ENCODE results near the gene RAD51B. TPM values are rescaled to one million over a fixed set of nuclear protein-coding genes. Genes with fewer than 3 reads are reported as not detected.

RAD51B gene
- total RNA-seq, 1 experiment from 2014 or later = 14.2 TPM

- ChIA-PET POLR2A (no interaction called here), CTCF (no interaction called here)
- H3K4me3 Mint-ChIP-seq = no peak overlapping the region
- H3K27ac Mint-ChIP-seq = no peak overlapping the region
- H3K9me3 Mint-ChIP-seq = peaks cover 6% of the 10 kb centered on the region
- H3K27me3 Mint-ChIP-seq (ENCODE audit: low read depth) = peaks cover 9% of the 10 kb centered on the region
- H3K4me1 Mint-ChIP-seq = peaks cover 23% of the 10 kb centered on the region
- DNase-seq (ENCODE audit: low spot score) = no peak
- no peaks in the 10 kb centered on the region for H3K36me3 Mint-ChIP-seq
- no peak for ATAC-seq
- TF ChIP-seq E2F5 (CRISPR knock-in tag; IDR thresholded peaks at IDR 0.05) (no peak), MAX (CRISPR knock-in tag; IDR thresholded peaks at IDR 0.05) (no peak)
Measured at GRCh38 chr14:68694516-68695235, 875.1 kb downstream of the RAD51B start.

- no peak for DNase-seq (ENCODE audit: low spot score)
- POLR2A ChIA-PET = no interaction called here
Measured at GRCh38 chr14:68695326-68695768, 875.8 kb downstream of the RAD51B start.

GRCh38 chr14:68695856-68696255, 876.3 kb downstream of the RAD51B start:
- Mint-ChIP-seq H3K27ac (no peak overlapping the region), H3K36me3 (peaks cover 5% of the 10 kb centered on the region; the same call in 1 of the 2 replicates), H3K9me3 (peaks cover 12% of the 10 kb centered on the region), H3K27me3 (ENCODE audit: low read depth) (peaks cover 9% of the 10 kb centered on the region), H3K4me3 (no peak overlapping the region), H3K4me1 (peaks cover 14% of the 10 kb centered on the region)
- ChIA-PET CTCF (no interaction called here), POLR2A (no interaction called here)
- ATAC-seq = no peak
- DNase-seq (ENCODE audit: low spot score) = no peak
- TF ChIP-seq CBFB (CRISPR knock-in tag; IDR thresholded peaks at IDR 0.05; ENCODE audit: low read depth) (no peak), ZBTB21 (CRISPR knock-in tag; IDR thresholded peaks at IDR 0.05; ENCODE audit: borderline replicate concordance) (no peak), SMAD3 (CRISPR knock-in tag; IDR thresholded peaks at IDR 0.05; ENCODE audit: borderline replicate concordance) (no peak), OVOL2 (CRISPR knock-in tag; IDR thresholded peaks at IDR 0.05; ENCODE audit: borderline replicate concordance) (no peak), GTF2I (CRISPR knock-in tag; conservative IDR thresholded peaks at IDR 0.05) (no peak), SP1 (CRISPR knock-in tag; conservative IDR thresholded peaks at IDR 0.05) (no peak), FOXP1 (CRISPR knock-in tag; IDR thresholded peaks at IDR 0.05; ENCODE audit: borderline replicate concordance) (no peak), ZNF219 (CRISPR knock-in tag; IDR thresholded peaks at IDR 0.05; ENCODE audit: borderline replicate concordance) (no peak), ZBTB43 (CRISPR knock-in tag; IDR thresholded peaks at IDR 0.05) (no peak), EMX1 (CRISPR knock-in tag; IDR thresholded peaks at IDR 0.05) (no peak), ZSCAN18 (CRISPR knock-in tag; IDR thresholded peaks at IDR 0.05) (no peak), ARID4B (CRISPR knock-in tag; IDR thresholded peaks at IDR 0.05; ENCODE audit: borderline replicate concordance) (no peak)

More at GRCh38 chr14:68695326-68695768, 875.8 kb downstream of the RAD51B start:
- peaks cover 18% of the 10 kb centered on the region for H3K4me1 Mint-ChIP-seq
- no peak overlapping the region for H3K4me3 Mint-ChIP-seq
- H3K27me3 Mint-ChIP-seq (ENCODE audit: low read depth) = peaks cover 9% of the 10 kb centered on the region
- CTCF ChIA-PET = no interaction called here
- ATAC-seq = no peak
- TF ChIP-seq NFYB (CRISPR knock-in tag; conservative IDR thresholded peaks at IDR 0.05; ENCODE audit: low read depth) (no peak), GTF2I (CRISPR knock-in tag; conservative IDR thresholded peaks at IDR 0.05) (no peak), MAX (CRISPR knock-in tag; IDR thresholded peaks at IDR 0.05) (no peak), SOX15 (CRISPR knock-in tag; IDR thresholded peaks at IDR 0.05) (no peak), CTCF (IDR thresholded peaks at IDR 0.05) (no peak), TP53 (CRISPR knock-in tag; IDR thresholded peaks at IDR 0.05) (no peak)
- peaks cover 11% of the 10 kb centered on the region for H3K9me3 Mint-ChIP-seq
- no peak overlapping the region for H3K27ac Mint-ChIP-seq
- H3K36me3 Mint-ChIP-seq = 0 out of 2 replicates have a peak, but pooled peaks cover 4% of the 10 kb centered on the region
